ENCODE results near the gene CACNA1H.
"Not testable (repeated sequence)": the region's sequence is repeated elsewhere in the genome, so short reads cannot be mapped to it uniquely, and the experiment has no call there.

Gene CACNA1H

GRCh38 chr16:1262210-1262845, 109.4 kb downstream of the CACNA1H start:
- no peak for TF ChIP-seq CTCF (conservative IDR thresholded peaks at IDR 0.05)
- H3K27ac ChIP-seq = no peak overlapping the region

- no peak for TF ChIP-seq CTCF (conservative IDR thresholded peaks at IDR 0.05)
- H3K27ac ChIP-seq = no peak overlapping the region
Measured at GRCh38 chr16:1262846-1263221, 109.9 kb downstream of the CACNA1H start.

- no peak overlapping the region for H3K27ac ChIP-seq
- no peak for TF ChIP-seq CTCF (conservative IDR thresholded peaks at IDR 0.05)
Measured at GRCh38 chr16:1263591-1264344, 110.9 kb downstream of the CACNA1H start.

GRCh38 chr16:1264345-1265089, 111.6 kb downstream of the CACNA1H start:
- no peak for TF ChIP-seq CTCF (conservative IDR thresholded peaks at IDR 0.05)

GRCh38 chr16:1265090-1265630, 112.3 kb downstream of the CACNA1H start:
- H3K27ac ChIP-seq = no peak overlapping the region
- no peak for TF ChIP-seq CTCF (conservative IDR thresholded peaks at IDR 0.05)

More at GRCh38 chr16:1264345-1265089, 111.6 kb downstream of the CACNA1H start:
- no peak overlapping the region for H3K27ac ChIP-seq

GRCh38 chr16:1265826-1266225, 112.9 kb downstream of the CACNA1H start:
- no peak overlapping the region for H3K27ac ChIP-seq
- no peak for TF ChIP-seq CTCF (conservative IDR thresholded peaks at IDR 0.05)

- not testable (repeated sequence) for H3K27ac ChIP-seq
Measured at GRCh38 chr16:1269418-1269817, 116.5 kb downstream of the CACNA1H start.
